SKM-1 (cell line): ENCODE data around the gene TRIM43.
"Not testable (repeated sequence)": the region's sequence is repeated elsewhere in the genome, so short reads cannot be mapped to it uniquely, and the experiment has no call there.

ENCODE experiments used
- DNase-seq: peaks from one replicate; lab custom pipeline; 2025; ENCODE audit not compliant: unreplicated experiment; lab: John Stamatoyannopoulos, UW

Gene TRIM43

DNA sequence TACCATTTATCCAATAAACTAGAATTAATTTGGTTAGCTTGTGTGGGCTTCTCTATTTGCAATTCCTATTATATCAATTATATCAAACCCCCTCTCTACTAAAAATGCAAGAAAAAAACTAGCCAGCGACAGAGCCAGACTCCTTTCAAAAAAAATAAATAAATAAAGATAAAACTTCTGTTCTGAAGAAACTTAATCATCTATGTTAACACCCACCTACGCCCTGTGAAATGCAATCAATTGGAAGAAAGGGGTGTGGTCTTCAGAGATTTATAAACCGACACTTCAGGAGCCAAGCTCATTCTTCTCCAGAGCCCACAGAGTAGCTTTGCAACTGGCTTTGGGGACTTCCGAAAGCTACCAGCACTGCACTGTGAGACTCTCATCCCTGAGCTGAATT is at the start of gene TRIM43:
TRIM43 (plus strand) TSS at position 301 of the 400 bp plus-strand sequence. CDS start 2,023 bp downstream, outside the sequence.
- not testable (repeated sequence) for DNase-seq

DNA sequence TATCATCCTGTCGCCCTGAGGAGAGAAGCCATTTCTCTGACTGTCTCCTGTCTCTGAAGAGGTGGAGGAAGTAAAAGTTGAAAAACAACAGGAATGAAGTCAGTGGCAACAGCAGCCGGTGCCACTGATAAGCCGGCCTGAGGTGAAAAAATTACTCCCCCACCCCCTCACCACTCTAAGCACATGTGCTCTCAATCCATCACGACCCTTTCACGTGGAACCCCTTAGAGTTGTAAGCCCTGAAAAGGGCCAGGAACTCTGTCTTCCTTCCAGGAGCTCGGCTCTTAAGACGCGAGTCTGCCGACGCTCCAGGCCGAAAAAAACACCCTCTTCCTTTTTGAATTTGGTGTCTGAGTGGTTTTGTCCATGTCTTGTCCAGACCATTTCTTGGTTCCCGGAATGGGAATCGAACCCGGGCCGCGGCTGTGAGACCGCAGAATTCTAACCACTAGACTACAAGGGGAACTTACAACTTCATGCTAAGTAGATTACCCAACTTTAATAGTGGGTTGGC is 40.7 kb upstream of the TRIM43 start:
- DNase-seq: no peak

DNA sequence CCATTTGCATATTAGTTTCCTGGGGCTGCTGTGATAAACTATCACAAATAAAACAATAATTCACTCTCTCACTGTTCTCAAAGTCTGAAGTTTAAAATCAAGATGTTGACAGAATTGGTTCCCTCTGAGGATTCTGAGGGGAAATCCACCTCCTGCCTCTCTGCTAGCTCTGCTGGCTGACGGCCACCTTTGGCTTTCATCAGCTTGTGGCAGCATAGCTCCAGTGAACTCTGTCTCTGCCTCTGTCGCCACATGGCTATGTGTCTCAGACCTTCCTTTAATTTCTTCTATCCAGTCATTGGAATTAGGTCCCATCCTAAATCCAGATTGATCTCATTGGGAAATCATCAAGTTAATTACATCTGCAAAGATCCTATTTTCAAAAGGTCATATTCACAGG is 38.9 kb upstream of the TRIM43 start:
- no peak for DNase-seq

- no peak for DNase-seq
These were observed 22.6 kb upstream of the TRIM43 start for GRCh38 chr2:95569170-95569569.

DNA sequence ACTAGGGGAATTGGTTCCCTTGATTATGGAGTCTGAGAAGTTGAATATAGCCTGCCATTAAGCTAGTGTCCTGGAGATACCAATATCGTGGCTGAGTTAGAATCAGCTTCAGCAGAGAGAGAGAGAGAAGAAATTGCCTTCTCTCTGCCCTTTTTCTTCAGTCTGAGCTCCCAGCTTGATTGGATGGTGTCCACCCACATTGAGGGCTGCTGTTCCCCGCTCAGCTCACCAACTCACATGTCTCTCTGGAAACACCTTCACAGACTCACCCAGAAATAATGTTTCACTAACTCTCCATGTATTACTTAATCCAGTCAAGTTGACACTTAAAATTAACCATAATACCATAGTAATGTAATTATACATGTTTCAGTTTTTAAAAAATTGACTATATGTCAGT is 17.9 kb upstream of the TRIM43 start:
- DNase-seq: no peak

DNA sequence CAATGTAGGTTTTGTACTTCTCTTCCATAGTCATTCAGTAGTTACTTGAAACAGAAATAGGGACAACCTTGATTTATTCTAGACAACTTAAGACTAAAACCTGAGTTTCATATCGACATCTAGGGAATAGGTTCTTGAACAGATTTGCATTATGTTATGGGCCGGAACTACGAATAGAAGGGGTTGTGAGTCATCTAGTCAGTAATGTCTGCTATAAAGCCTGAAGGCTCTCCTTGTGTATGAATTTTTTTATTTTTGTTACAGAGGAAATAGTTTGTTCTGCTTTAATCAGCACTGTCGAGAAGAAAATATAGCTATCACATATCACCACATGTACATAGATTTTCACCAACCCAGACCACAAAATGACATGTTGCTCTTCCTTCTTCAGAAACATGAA is 17.3 kb upstream of the TRIM43 start:
- DNase-seq: no peak

GRCh38 chr2:95575857-95576256 is 15.9 kb upstream of the TRIM43 start:
- DNase-seq: no peak

GRCh38 chr2:95578539-95578938 is 13.3 kb upstream of the TRIM43 start:
- DNase-seq: no peak

DNA sequence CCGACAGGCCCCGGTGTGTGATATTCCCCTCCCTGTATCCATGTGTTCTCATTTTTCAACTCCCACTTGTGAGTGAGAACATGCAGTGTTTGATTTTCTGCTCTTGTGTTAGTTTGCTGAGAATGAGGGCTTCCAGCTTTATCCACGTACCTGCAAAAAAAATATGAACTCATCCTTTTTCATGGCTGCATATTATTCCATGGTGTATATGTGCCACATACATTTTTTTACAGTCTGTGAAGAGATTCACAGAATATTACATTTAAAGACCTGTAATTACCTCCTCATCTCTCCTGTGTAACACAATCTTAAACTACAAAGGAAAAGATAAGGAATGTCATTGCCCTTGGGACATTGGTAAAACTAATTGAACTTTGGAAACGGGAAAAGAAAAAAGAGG is 8.3 kb upstream of the TRIM43 start:
- DNase-seq: not testable (repeated sequence)

GRCh38 chr2:95584321-95584720 is 7.5 kb upstream of the TRIM43 start:
- DNase-seq: not testable (repeated sequence)

DNA sequence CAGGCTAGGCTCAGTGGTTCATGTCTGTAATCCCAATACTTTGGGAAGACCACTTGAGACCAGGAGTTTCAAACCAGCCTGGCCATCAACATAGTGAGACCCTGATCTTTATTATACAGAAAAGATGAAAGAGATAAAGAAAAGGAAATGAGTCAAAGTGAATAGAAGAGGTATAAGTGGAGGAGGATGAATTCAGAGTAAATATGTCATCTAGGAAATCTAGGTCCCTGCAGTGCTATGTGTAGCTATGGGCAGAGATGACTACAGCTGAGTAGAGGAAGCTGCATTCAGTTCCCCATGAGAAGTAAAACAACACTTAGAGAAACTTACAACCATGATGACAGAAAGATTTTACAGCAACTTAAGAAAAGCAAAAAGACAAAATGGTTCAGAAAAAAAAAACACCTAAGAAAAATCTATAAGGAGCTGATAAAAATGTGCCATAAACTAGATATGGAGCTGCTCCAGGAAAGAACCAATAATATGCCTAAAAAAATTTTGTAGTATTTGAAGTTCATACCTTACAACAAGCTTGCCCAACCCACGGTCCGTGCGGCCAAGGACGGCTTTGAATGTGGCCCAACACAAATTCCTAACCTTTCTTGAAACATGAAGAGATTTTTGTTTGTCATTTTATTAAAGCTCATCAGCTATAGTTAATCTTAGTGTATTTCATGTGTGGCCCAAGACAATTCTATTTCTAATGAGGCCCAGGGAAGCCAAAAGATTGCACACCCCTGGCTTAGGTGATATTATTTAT is 1.8 kb upstream of the TRIM43 start:
- not testable (repeated sequence) for DNase-seq

DNA sequence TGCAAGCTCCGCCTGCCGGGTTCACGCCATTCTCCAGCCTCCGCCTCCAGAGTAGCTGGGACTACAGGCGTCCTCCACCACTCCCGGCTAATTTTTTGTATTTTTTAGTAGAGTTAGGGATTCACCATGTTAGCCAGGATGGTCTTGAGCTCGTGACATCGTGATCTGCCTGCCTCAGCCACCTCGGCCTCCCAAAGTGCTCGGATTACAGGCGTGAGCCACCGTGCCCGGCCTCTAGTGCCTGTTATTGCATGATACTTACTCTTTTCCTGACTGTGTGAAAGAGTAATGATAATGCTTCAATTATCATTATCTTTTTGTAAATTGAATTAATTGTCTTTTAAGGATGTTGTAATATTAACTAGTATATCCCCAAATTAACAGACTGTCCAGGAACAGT is 1.2 kb downstream of the TRIM43 start:
- not testable (repeated sequence) for DNase-seq

GRCh38 chr2:95595012-95595411 is 3.2 kb downstream of the TRIM43 start:
- DNase-seq: not testable (repeated sequence)

GRCh38 chr2:95601301-95601700 is 9.5 kb downstream of the TRIM43 start:
- DNase-seq: not testable (repeated sequence)

DNA sequence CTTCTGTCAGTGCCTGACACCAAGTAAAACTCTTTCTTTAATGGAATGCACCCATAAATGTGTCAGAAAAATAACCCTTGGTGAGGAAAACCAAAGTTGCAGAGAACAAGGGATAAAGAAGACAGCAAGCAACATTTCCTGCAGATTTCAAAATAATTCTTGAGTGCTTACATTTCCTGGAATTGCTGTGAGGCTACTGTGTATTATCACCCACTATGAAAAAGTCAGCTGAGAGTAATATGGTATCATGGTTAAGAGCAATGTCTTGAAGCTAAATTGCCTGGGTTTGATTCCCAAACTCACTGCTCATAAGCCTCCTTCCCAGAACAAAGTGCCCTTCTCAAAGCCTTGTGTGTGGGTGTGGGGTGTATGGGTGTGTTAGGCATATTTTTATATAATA is 10.3 kb downstream of the TRIM43 start:
- not testable (repeated sequence) for DNase-seq

DNA sequence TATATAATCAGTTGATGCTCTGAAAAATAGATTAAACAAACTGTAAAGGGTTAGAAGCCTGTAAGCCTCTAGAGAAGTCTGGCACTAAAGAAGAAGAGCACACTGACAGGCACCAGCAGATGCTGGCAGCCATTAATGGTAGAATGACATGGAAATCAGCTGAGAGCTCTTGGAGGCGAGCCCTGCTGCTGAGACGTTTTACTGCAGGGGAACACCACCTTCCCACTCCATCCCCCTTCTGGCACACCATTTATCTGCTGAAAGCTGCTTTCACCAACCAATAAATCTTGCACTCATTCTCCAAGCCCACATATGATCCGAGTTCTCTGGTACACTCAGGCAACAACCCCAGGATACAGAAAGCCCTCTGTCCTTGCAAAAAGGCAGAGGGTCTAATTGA is 16.6 kb downstream of the TRIM43 start:
- not testable (repeated sequence) for DNase-seq

DNA sequence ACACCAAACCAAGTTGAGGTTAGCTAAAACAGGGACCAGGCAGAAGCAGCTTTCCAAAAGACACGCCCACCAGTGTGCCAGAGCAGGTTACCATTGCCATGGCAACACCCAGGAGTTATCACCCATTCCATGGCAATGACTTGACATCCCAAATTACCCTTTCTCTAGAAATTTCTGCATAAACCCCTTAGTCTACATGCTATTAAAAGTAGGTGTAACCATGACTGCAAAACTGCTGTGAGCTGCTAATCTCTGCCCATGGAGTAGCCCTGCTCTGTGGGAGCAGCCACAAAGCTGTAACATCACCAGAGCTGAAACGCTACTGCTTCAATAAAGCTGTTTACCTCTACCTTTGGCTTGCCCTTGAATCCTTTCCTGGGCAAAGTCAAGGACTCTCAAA is 18.0 kb downstream of the TRIM43 start:
- not testable (repeated sequence) for DNase-seq

GRCh38 chr2:95613048-95613447 is 21.2 kb downstream of the TRIM43 start:
- not testable (repeated sequence) for DNase-seq

DNA sequence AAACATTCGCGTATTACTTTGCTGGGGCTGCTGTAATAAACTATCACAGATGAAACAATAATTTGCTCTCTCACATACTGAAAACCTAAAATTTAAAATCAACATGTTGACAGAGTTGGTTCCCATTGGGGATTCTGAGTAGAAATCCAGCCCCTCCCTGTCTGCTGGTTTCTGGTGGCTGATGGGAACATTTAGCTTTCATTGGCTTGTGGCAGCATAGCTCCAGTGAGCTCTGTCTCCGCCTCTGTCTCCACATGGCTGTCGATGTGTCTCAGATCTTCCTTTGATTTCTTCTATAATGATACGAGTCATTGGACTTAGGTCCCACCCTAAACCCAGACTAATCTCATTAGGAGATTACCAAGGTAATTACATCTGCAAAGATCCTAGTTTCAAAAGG is 30.9 kb downstream of the TRIM43 start:
- DNase-seq: not testable (repeated sequence)

DNA sequence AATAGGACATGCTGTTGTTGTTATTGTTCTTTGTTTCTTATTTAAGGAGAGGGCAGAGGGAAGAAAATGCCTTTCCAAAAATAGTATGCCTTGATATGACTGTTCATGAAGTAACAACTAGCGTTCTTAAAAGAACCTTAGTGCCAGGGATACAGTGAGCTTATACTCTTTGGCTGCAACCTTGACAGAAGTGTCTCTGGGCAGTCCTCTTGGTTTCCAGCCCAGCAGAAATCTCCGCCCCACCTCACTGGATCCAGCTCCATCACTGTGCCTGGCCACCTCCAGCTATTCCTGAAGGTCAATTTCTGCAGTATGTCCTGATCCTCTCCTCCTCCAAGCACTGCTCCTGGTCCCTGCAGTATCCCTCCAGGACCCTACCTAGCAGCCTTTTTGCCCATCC is 39.2 kb downstream of the TRIM43 start:
- not testable (repeated sequence) for DNase-seq

DNA sequence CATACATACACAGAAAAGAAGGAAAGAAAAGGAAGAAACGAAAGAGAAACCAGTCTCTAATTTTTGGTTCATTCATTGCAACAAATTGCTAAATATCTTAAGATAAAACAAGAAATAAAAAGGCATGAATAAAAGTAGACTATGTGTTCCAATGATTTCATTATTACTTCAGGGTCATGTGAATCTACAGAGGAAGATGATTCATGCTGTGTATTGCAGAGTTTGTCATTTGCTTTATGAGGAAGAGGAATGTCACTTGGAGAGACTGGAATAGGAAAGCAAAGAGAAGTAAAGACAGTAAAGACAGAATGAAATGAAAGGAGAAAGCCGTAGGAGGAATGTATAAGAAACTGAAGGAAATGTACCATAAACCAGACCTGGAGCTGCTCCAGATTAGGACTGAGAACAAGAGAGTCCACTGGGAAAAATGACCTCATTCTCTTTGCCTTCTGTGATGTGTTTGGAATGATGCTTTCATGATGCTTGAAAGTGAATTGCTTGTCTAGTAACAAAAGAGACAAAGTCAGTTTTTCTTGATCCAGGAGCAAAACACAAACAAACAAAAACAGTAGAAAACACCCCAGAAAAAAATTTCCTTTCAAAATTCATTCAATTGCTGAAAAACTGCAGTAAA is 41.9 kb downstream of the TRIM43 start:
- not testable (repeated sequence) for DNase-seq
